ENCODE results near the gene SNCB.

DNA sequence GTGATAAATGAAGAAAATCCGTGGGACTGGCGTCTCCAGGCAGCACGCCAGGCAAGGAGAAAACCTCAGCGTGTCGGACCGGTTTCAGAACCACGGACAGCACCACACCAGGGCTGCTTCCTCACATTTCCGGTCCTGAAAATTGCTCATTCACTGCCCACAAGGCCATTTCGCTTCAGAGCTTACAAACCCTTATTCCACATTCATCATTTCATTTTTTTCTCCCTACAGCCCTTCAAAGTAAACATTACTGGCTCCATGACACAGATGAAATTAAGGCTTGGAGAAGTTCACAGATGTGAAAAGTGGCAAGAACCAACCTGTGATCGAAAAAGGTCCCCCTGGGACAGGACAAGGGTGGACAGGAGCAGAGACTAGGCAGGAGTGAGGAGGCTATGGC is 18.9 kb downstream of the SNCB start:
- TF ChIP-seq POLR2A (IDR thresholded peaks at IDR 0.05) = no peak
- TF ChIP-seq, protein P1, sequence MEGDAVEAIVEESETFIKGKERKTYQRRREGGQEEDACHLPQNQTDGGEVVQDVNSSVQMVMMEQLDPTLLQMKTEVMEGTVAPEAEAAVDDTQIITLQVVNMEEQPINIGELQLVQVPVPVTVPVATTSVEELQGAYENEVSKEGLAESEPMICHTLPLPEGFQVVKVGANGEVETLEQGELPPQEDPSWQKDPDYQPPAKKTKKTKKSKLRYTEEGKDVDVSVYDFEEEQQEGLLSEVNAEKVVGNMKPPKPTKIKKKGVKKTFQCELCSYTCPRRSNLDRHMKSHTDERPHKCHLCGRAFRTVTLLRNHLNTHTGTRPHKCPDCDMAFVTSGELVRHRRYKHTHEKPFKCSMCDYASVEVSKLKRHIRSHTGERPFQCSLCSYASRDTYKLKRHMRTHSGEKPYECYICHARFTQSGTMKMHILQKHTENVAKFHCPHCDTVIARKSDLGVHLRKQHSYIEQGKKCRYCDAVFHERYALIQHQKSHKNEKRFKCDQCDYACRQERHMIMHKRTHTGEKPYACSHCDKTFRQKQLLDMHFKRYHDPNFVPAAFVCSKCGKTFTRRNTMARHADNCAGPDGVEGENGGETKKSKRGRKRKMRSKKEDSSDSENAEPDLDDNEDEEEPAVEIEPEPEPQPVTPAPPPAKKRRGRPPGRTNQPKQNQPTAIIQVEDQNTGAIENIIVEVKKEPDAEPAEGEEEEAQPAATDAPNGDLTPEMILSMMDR (IDR thresholded peaks at IDR 0.05) = no peak

Measured in right lobe of liver (tissue), 4 donors.